Brain microvascular endothelial cell (primary cell): ENCODE data around the gene POT1.

Experiments used
- DNase-seq: peaks from one replicate; pipeline ENCODE4 v3.0.0-alpha.2; 2020
- H3K27ac ChIP-seq: fragments of 250-450 bp; sonication (Bioruptor Pico); 2 replicates; pipeline ENCODE4 v1.5.1; 2020; ENCODE audit warnings: mild to moderate bottlenecking, moderate library complexity
- H3K27me3 ChIP-seq: fragments of 250-450 bp; sonication (Bioruptor Pico); replicated peaks from 2 replicates; pipeline ENCODE4 v1.5.1; 2020; ENCODE audit warnings: mild to moderate bottlenecking
- H3K36me3 ChIP-seq: fragments of 250-450 bp; sonication (Bioruptor Pico); replicated peaks from 2 replicates; pipeline ENCODE4 v1.5.1; 2020; ENCODE audit warnings: mild to moderate bottlenecking
- H3K4me3 ChIP-seq: 2 replicates; pipeline ENCODE4 v1.5.1; 2011; ENCODE audit warnings: low read depth, mild to moderate bottlenecking, control low read depth, low read length, moderate library complexity
- CTCF ChIP-seq: IDR thresholded peaks from 2 replicates; pipeline ENCODE4 v1.5.1; 2011; ENCODE audit warnings: low read depth, mild to moderate bottlenecking, moderate library complexity, low read length, control low read depth, inconsistent platforms; ENCODE audit errors: missing control alignments
- in situ Hi-C: cut with HindIII; loops from 2 replicates; pipeline ENCODE4 v1.10.0; 2017; ENCODE audit warnings: low sequenced_read_pairs, low pct_ligation_motif_present

The POT1 gene

GRCh38 chr7:124773938-124774337, 155.7 kb downstream of the POT1 start:
- Histone ChIP-seq H3K27me3 (no peaks in the 10 kb centered on the region), H3K4me3 (no peak overlapping the region), H3K27ac (no peak overlapping the region), H3K36me3 (no peaks in the 10 kb centered on the region)
- TF ChIP-seq CTCF: no peak
- no peak for DNase-seq
- in situ Hi-C loops: no loop called here

GRCh38 chr7:124773339-124773738, 156.3 kb downstream of the POT1 start:
- no peaks in the 10 kb centered on the region for H3K36me3 ChIP-seq
- no peak for TF ChIP-seq CTCF
- DNase-seq: no peak
- no peaks in the 10 kb centered on the region for H3K27me3 ChIP-seq
- in situ Hi-C loops: no loop called here
- no peak overlapping the region for H3K4me3 ChIP-seq
- no peak overlapping the region for H3K27ac ChIP-seq
